ENCODE measurements around the gene LAPTM4A. TPM values are rescaled to one million over a fixed set of nuclear protein-coding genes. Genes with fewer than 3 reads are reported as not detected.
A peak's percentile ranks its signal among the peaks of the same experiment; 100 is the strongest.
"Not testable (repeated sequence)": the region's sequence is repeated elsewhere in the genome, so short reads cannot be mapped to it uniquely, and the experiment has no call there.

Gene LAPTM4A
- total RNA-seq, 3 donors from 2014 or later: 27.3 to 30.0 (median 29.7) TPM

GRCh38 chr2:20050646-20051531 is 539 bp downstream of the LAPTM4A start:
- Mint-ChIP-seq H3K36me3 (ENCODE audit: insufficient read depth) (peaks cover 3% of the 10 kb centered on the region), H3K9me3 (no peaks in the 10 kb centered on the region)
- peak; percentile 23 to 36 for ATAC-seq

GRCh38 chr2:20050104-20050645 is 1.3 kb downstream of the LAPTM4A start:
- no peaks in the 10 kb centered on the region for H3K9me3 Mint-ChIP-seq
- peaks cover 4% of the 10 kb centered on the region for H3K27me3 Mint-ChIP-seq (ENCODE audit: low read depth)
- peaks cover 3% of the 10 kb centered on the region for H3K36me3 Mint-ChIP-seq (ENCODE audit: insufficient read depth)
- DNase-seq (peak; percentile 7), ATAC-seq (peak; percentile 6 to 7)
- no peak overlapping the region for H3K4me3 Mint-ChIP-seq
- peaks cover 36% of the 10 kb centered on the region for H3K4me1 Mint-ChIP-seq (ENCODE audit: low read depth)

More at GRCh38 chr2:20050646-20051531, 539 bp downstream of the LAPTM4A start:
- peaks cover 10% of the 10 kb centered on the region for H3K27me3 Mint-ChIP-seq (ENCODE audit: low read depth)
- H3K4me1 Mint-ChIP-seq (ENCODE audit: low read depth): peaks cover 32% of the 10 kb centered on the region
- no peak for DNase-seq
- H3K4me3 Mint-ChIP-seq: no peak overlapping the region

- Mint-ChIP-seq H3K36me3 (ENCODE audit: insufficient read depth) (peaks cover 3% of the 10 kb centered on the region), H3K4me3 (no peak overlapping the region), H3K9me3 (no peaks in the 10 kb centered on the region), H3K4me1 (ENCODE audit: low read depth) (peaks cover 36% of the 10 kb centered on the region), H3K27me3 (ENCODE audit: low read depth) (no peaks in the 10 kb centered on the region)
- no peak for DNase-seq
- ATAC-seq: no peak
Measured at GRCh38 chr2:20049637-20050036, 1.8 kb downstream of the LAPTM4A start.

- ATAC-seq: no peak
- no peaks in the 10 kb centered on the region for H3K27me3 Mint-ChIP-seq (ENCODE audit: low read depth)
- H3K4me3 Mint-ChIP-seq: no peak overlapping the region
Measured at GRCh38 chr2:20048488-20049448, 2.7 kb downstream of the LAPTM4A start.

GRCh38 chr2:20045712-20046292 is 5.6 kb downstream of the LAPTM4A start:
- H3K4me1 Mint-ChIP-seq (ENCODE audit: low read depth): peaks cover 41% of the 10 kb centered on the region
- not testable (repeated sequence) for DNase-seq; H3K27me3 Mint-ChIP-seq (ENCODE audit: low read depth); H3K36me3 Mint-ChIP-seq (ENCODE audit: insufficient read depth); ATAC-seq; H3K4me3 Mint-ChIP-seq; H3K9me3 Mint-ChIP-seq

More at GRCh38 chr2:20048488-20049448, 2.7 kb downstream of the LAPTM4A start:
- no peak for DNase-seq
- peaks cover 3% of the 10 kb centered on the region for H3K36me3 Mint-ChIP-seq (ENCODE audit: insufficient read depth)
- H3K9me3 Mint-ChIP-seq: no peaks in the 10 kb centered on the region
- peaks cover 38% of the 10 kb centered on the region for H3K4me1 Mint-ChIP-seq (ENCODE audit: low read depth)

GRCh38 chr2:20044778-20045177 is 6.7 kb downstream of the LAPTM4A start:
- DNase-seq (no peak), ATAC-seq (no peak)
- H3K4me1 Mint-ChIP-seq (ENCODE audit: low read depth): peaks cover 34% of the 10 kb centered on the region
- H3K9me3 Mint-ChIP-seq: no peaks in the 10 kb centered on the region
- H3K4me3 Mint-ChIP-seq: no peak overlapping the region
- no peaks in the 10 kb centered on the region for H3K27me3 Mint-ChIP-seq (ENCODE audit: low read depth)
- H3K36me3 Mint-ChIP-seq (ENCODE audit: insufficient read depth): peaks cover 3% of the 10 kb centered on the region

GRCh38 chr2:20042531-20042930 is 8.9 kb downstream of the LAPTM4A start:
- H3K4me1 Mint-ChIP-seq (ENCODE audit: low read depth): peaks cover 13% of the 10 kb centered on the region
- H3K36me3 Mint-ChIP-seq (ENCODE audit: insufficient read depth): peaks cover 13% of the 10 kb centered on the region
- H3K27me3 Mint-ChIP-seq (ENCODE audit: low read depth): no peaks in the 10 kb centered on the region
- DNase-seq (no peak), ATAC-seq (no peak)
- no peak overlapping the region for H3K4me3 Mint-ChIP-seq
- H3K9me3 Mint-ChIP-seq: no peaks in the 10 kb centered on the region

GRCh38 chr2:20040489-20041172 is 10.8 kb downstream of the LAPTM4A start:
- Mint-ChIP-seq H3K9me3 (no peaks in the 10 kb centered on the region), H3K4me3 (no peak overlapping the region), H3K4me1 (ENCODE audit: low read depth) (peaks cover 7% of the 10 kb centered on the region), H3K27me3 (ENCODE audit: low read depth) (no peaks in the 10 kb centered on the region), H3K36me3 (ENCODE audit: insufficient read depth) (peaks cover 28% of the 10 kb centered on the region)
- ATAC-seq (peak in 1 of 2 donors; percentile 30), DNase-seq (no peak)

- peaks cover 1% of the 10 kb centered on the region for H3K4me1 Mint-ChIP-seq (ENCODE audit: low read depth)
- no peak overlapping the region for H3K4me3 Mint-ChIP-seq
- peaks cover 45% of the 10 kb centered on the region for H3K36me3 Mint-ChIP-seq (ENCODE audit: insufficient read depth)
- H3K9me3 Mint-ChIP-seq: no peaks in the 10 kb centered on the region
- ATAC-seq: no peak
- no peak for DNase-seq
- H3K27me3 Mint-ChIP-seq (ENCODE audit: low read depth): no peaks in the 10 kb centered on the region
Measured at GRCh38 chr2:20037660-20038059, 13.8 kb downstream of the LAPTM4A start.

- no peak for ATAC-seq
- DNase-seq: no peak
- Mint-ChIP-seq H3K9me3 (no peaks in the 10 kb centered on the region), H3K4me1 (ENCODE audit: low read depth) (peaks cover 1% of the 10 kb centered on the region), H3K36me3 (ENCODE audit: insufficient read depth) (peaks cover 60% of the 10 kb centered on the region), H3K27me3 (ENCODE audit: low read depth) (no peaks in the 10 kb centered on the region), H3K4me3 (no peak overlapping the region)
Measured at GRCh38 chr2:20035955-20036666, 15.3 kb downstream of the LAPTM4A start.

- DNase-seq (no peak), ATAC-seq (no peak)
- no peak overlapping the region for H3K4me3 Mint-ChIP-seq
- peaks cover 5% of the 10 kb centered on the region for H3K9me3 Mint-ChIP-seq
- no peaks in the 10 kb centered on the region for H3K4me1 Mint-ChIP-seq (ENCODE audit: low read depth)
- H3K27me3 Mint-ChIP-seq (ENCODE audit: low read depth): no peaks in the 10 kb centered on the region
- peaks cover 71% of the 10 kb centered on the region for H3K36me3 Mint-ChIP-seq (ENCODE audit: insufficient read depth)
Measured at GRCh38 chr2:20034821-20035220, 16.6 kb downstream of the LAPTM4A start.

- H3K9me3 Mint-ChIP-seq: peaks cover 5% of the 10 kb centered on the region
- no peak for DNase-seq
- ATAC-seq: no peak
- H3K36me3 Mint-ChIP-seq (ENCODE audit: insufficient read depth): peaks cover 77% of the 10 kb centered on the region
- H3K27me3 Mint-ChIP-seq (ENCODE audit: low read depth): no peaks in the 10 kb centered on the region
- no peaks in the 10 kb centered on the region for H3K4me1 Mint-ChIP-seq (ENCODE audit: low read depth)
- no peak overlapping the region for H3K4me3 Mint-ChIP-seq
Measured at GRCh38 chr2:20034218-20034617, 17.2 kb downstream of the LAPTM4A start.

- H3K36me3 Mint-ChIP-seq (ENCODE audit: insufficient read depth): peaks cover 81% of the 10 kb centered on the region
- H3K9me3 Mint-ChIP-seq: peaks cover 5% of the 10 kb centered on the region
- H3K27me3 Mint-ChIP-seq (ENCODE audit: low read depth): no peaks in the 10 kb centered on the region
- H3K4me1 Mint-ChIP-seq (ENCODE audit: low read depth): no peaks in the 10 kb centered on the region
- H3K4me3 Mint-ChIP-seq: no peak overlapping the region
- ATAC-seq (no peak), DNase-seq (no peak)
Measured at GRCh38 chr2:20033322-20033721, 18.1 kb downstream of the LAPTM4A start.

Measured in activated T-cell treated with anti-CD3 and anti-CD28 coated beads, Interleukin-2, amount 50 U/mL, for 4 hours (primary cell).